HL-60 (cell line): ENCODE results near the gene LARGE2.

Experiments
- CTCF ChIP-seq: IDR thresholded peaks from one replicate; pipeline ENCODE4 v1.5.1; 2011; ENCODE audit warnings: low read length, control low read depth, inconsistent platforms; ENCODE audit not compliant: insufficient read depth
- GABPA ChIP-seq: IDR thresholded peaks from 2 replicates; pipeline ENCODE4 v1.6.1; 2012; ENCODE audit warnings: low read depth
- POLR2AphosphoS5 ChIP-seq: IDR thresholded peaks from 2 replicates; pipeline ENCODE4 v1.6.1; 2012; ENCODE audit warnings: low read depth

GRCh38 chr11:45887587-45887986, 34.9 kb upstream of the LARGE2 start:
- TF ChIP-seq CTCF (no peak), GABPA (no peak), POLR2AphosphoS5 (no peak)
